Kidney glomerular epithelial cell (primary cell): ENCODE results near the gene CDH26.

Experiments used
- DNase-seq: peaks from one replicate; lab custom pipeline; 2025; lab: John Stamatoyannopoulos, UW

The CDH26 gene

GRCh38 chr20:59985864-59986263 is 27.6 kb downstream of the CDH26 start:
- no peak for DNase-seq

DNA sequence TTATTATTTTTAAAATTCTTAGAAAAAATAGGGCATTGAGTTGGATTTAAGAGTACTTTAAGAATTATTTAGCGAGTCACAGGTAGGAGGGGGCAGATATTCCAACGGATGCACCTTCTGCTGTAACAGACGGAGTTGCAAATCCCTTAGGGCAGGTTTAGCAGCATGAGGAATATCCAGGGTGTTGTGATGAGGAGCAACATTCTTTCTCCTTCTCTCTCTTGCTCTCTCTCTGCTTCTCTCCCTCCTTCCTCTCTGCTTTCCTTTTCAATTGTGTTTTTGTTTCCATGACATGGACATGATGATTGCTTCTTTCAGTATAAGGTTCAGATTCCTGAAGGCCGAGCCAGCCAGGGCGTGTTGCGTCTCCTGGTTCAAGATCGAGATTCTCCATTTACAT is 28.9 kb downstream of the CDH26 start:
- no peak for DNase-seq

DNA sequence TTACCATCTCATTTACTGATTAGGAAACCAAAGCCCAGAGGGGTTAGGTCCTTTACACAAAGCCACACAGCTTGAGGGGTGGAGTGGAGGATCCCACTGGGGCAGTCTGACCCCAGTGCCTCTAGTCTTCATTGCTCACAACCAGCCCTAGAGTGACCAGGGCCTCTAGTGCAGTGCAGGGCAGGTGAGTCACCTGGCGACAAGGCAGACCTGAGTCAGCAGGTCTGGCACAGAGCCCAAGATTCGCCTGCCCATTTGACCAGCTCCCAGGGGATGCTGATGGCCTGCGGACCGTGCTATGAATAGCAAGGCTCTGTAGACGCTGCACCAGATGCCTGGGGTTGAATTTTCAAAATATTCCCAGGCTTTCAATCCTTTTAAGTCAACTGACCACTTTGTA is 29.9 kb downstream of the CDH26 start:
- DNase-seq = peak; percentile 46

- DNase-seq = no peak
Observed at GRCh38 chr20:59992526-59993084, 34.4 kb downstream of the CDH26 start.

DNA sequence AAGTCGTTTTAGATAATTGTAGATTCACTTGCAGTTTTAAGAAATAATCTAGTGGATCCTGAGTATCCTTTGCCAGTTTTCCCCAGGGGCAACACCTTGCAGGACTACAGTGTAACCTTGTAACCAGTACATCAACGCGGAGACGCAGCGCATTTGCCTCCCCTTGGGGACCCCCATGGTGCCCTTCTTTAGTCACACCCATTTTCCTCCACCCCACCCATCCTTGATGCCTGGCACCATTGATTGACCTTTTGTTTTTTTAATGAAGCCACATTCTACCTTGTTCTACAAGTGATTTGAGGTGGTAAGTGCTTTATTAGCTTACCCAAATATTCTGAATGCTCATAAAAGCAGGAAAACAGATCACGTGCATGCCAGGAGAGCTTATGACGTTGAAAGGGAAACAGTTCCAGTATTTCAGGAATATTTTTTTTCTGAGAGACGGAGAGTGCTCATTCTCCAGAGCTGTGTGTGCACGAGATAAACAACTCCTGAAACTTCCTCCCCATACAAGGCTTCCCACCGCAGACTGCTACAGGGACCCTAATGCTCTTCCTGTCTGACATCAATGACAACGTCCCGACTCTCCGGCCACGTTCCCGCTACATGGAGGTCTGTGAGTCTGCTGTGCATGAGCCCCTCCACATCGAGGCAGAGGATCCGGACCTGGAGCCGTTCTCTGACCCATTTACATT is 35.7 kb downstream of the CDH26 start:
- DNase-seq = no peak

DNA sequence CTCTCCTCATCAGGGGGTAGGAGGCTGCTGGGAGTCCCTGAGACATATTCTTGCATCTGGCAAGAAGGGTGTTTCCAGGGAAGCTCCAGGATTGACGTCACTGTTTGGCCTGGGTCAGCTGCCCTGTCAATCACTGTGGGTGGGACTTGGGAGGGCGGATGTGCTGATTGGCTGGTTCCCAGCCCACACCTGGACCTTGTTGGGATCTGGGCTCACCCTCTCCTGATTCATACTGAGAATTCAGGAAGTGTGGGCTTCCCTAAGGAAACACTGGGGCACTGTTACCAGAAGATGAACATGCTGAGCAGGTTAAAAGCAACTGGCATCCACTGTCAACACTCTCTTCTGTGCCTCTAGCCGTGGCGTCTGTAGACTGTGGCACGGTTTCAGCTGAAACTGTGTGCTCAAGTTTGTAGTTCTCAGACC is 36.5 kb downstream of the CDH26 start:
- DNase-seq = no peak

- DNase-seq = no peak
Observed at GRCh38 chr20:59996108-59996507, 37.9 kb downstream of the CDH26 start.

GRCh38 chr20:59997896-59998295 is 39.7 kb downstream of the CDH26 start:
- no peak for DNase-seq

DNA sequence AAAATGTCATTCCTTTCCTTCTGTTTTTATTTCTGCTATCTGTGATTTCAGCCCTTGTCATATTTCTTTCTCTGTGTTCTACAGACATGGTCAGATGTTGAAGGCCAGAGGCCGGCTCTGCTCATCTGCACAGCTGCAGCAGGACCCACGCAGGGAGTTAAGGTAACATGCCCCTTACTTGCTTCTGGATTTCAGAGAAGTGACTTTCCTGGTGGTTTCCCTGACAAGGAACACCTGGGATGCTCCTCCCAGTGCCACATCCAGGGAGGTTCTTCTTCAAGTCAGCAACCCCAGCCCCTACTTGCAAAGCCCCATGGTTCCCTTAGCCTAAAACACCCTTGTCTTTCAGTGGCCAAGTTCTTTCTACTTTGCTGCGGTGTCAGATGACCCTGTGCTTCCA is 41.3 kb downstream of the CDH26 start:
- no peak for DNase-seq

- peak; percentile 19 for DNase-seq
Observed at GRCh38 chr20:60000271-60001042, 42.2 kb downstream of the CDH26 start.

GRCh38 chr20:60001108-60001507 is 42.9 kb downstream of the CDH26 start:
- DNase-seq = peak; percentile 10

GRCh38 chr20:60003776-60004175 is 45.6 kb downstream of the CDH26 start:
- no peak for DNase-seq

- DNase-seq = no peak
Observed at GRCh38 chr20:60006261-60006660, 48.0 kb downstream of the CDH26 start.

GRCh38 chr20:60007464-60007863 is 49.2 kb downstream of the CDH26 start:
- DNase-seq = no peak

GRCh38 chr20:60008130-60008808 is 50.0 kb downstream of the CDH26 start:
- DNase-seq = no peak

- no peak for DNase-seq
Observed at GRCh38 chr20:60009318-60009717, 51.1 kb downstream of the CDH26 start.

- no peak for DNase-seq
Observed at GRCh38 chr20:60009826-60010616, 51.8 kb downstream of the CDH26 start.

GRCh38 chr20:60010689-60011458 is 52.7 kb downstream of the CDH26 start:
- DNase-seq = no peak

DNA sequence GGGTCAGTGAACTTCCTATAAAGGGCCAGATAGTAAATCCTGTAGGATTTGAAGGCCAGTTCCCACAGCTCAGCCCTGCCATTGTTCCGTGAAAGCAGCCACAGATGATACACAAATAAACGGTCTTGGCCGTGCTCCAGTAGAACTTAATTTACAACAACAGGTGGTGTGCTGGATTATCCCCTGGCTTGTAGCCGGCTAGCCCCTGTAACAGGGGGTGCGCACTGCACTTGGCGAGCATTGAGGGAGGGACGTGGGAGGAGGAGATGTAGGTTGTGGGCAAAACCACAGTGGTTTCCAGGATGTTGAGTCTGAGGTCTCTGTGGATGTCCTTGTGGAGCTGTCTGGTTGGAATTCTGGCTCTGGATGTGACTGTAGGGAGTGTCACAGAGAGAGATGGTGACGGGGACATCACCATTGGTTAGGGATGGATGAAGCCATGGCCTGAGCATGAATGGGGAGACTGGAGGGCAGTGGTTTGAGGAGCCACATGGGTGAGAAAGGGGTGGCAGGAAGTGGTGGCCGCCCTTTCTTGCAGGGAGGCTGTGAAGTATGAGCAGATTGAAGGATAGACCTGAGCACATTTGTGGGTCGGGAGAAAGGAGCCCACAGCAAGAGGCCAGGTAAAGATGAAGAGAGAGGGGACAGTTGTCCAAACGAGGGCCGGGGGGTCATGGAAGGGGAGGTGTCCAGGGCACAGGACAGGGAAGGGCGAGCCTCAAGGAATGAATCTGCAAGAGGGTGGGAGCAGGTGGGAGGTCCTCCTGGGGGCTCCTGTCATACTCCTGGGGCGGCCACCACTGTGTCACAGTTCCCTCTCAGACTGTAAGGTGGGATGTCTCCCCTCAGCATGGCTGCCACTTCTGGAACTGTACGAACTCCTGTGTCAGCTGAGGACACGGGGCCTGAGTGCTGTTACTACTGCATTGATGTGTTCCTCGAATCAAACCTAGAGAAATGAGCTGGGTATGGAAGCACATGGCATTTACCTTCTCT is 53.6 kb downstream of the CDH26 start:
- DNase-seq = no peak
